Esophagus (tissue), 2 donors: ENCODE measurements around the gene MPZL2. TPM values are rescaled to one million over a fixed set of nuclear protein-coding genes. Genes with fewer than 3 reads are reported as not detected.
A peak's percentile ranks its signal among the peaks of the same experiment; 100 is the strongest.

Experiments used
- H3K27ac ChIP-seq, 2 donors: one replicate each; pipeline ENCODE4 v1.5.1; 2013; ENCODE audit warnings: low read depth in 2 of 2, mild to moderate bottlenecking in 2 of 2, inconsistent platforms in 1 of 2, low read length in 1 of 2, moderate library complexity in 1 of 2
- H3K27me3 ChIP-seq, 2 donors: one replicate each; pipeline ENCODE4 v1.6.1; 2013; ENCODE audit warnings: low read length in 2 of 2, control low read depth in 1 of 2, mild to moderate bottlenecking in 1 of 2; ENCODE audit not compliant: insufficient read depth in 2 of 2, control insufficient read depth in 1 of 2
- H3K36me3 ChIP-seq, 2 donors: one replicate each; pipeline ENCODE4 v1.6.1; 2013; ENCODE audit warnings: low read length in 1 of 2; ENCODE audit not compliant: control insufficient read depth in 2 of 2, insufficient read depth in 2 of 2
- H3K4me1 ChIP-seq, 2 donors: one replicate each; pipeline ENCODE4 v1.6.1; 2013; ENCODE audit warnings: low read length in 1 of 2; ENCODE audit not compliant: control insufficient read depth in 2 of 2, insufficient read depth in 2 of 2
- H3K4me3 ChIP-seq, 2 donors: one replicate each; pipeline ENCODE4 v1.5.1; 2013; ENCODE audit warnings: low read length in 2 of 2, mild to moderate bottlenecking in 2 of 2, low read depth in 1 of 2, moderate library complexity in 1 of 2
- H3K9me3 ChIP-seq, 2 donors: one replicate each; pipeline ENCODE4 v1.6.1; 2013; ENCODE audit warnings: mild to moderate bottlenecking in 2 of 2, low read depth in 1 of 2, low read length in 1 of 2, moderate library complexity in 1 of 2; ENCODE audit not compliant: control insufficient read depth in 2 of 2, insufficient read depth in 1 of 2
- WGBS, 2 donors: extraction: QIAGEN DNeasy Blood & Tissue Kit; methylation state at CpG; one replicate each; pipeline ENCODE4 v1.1.7; 2013; 5-methylcytosine and 5-hydroxymethylcytosine counted together
- polyA plus RNA-seq, 2 donors: library from polyadenylated mRNA; stranded (reverse); fragments of 200-250 nt; gene quantifications; one replicate each; pipeline ENCODE4 v1.2.3, GENCODE V29; 2013
- donor health status: healthy with polysubstance abuse.
- donor health status: Bipolar disorder and iron deficiency.

The MPZL2 gene
- polyA plus RNA-seq, 2 donors: 150 to 185 TPM

DNA sequence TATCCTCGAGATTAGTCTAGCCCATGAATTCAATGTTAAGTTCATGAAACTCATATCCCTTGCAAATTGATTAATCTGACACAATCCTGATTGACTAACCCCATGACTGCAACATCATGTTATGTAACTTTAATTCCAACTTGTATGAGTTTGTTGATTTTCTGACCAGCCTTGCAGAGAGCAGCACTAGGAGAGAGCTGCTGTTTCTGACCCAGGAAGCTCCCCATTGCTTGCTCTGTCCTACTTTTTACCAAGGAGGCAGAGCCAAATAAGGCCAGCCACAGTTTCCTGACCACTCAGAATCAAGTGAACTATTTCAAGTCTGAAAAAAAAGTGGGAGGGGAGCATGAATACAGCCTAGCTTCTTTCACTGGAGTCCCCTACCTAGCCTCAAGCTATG is 25.2 kb downstream of the MPZL2 start:
- Histone ChIP-seq H3K36me3 (no peaks in the 10 kb centered on the region), H3K4me1 (peaks cover 0 to 7% of the 10 kb centered on the region in 2 donors), H3K27me3 (no peaks in the 10 kb centered on the region), H3K4me3 (peak overlapping the region in 1 of 2 donors; percentile 19), H3K9me3 (no peaks in the 10 kb centered on the region), H3K27ac (peak overlapping the region; percentile 58 to 83)
- 79 to 89% methylated on average over 1 of the region's 1 CpG for WGBS, 2 donors

DNA sequence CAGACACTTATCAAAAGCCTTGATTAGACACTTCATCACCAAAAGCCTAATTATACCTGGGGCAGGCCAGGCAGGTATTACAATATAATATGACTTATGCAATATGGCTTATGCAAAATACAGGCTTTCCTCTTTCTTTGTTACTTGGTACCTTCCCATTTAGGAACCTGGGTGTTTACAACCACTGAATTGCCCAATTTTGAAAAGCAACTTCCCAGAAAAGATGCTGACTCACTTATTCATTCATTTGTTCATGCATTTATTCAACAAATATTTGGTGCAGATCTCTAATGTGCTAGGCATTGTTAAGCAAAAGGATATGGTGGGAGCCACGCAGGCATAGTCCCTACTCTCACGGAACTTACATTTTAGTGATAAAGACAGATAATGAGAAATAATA is 25.7 kb downstream of the MPZL2 start:
- no peaks in the 10 kb centered on the region for H3K27me3 ChIP-seq
- peak overlapping the region in 1 of 2 donors; percentile 19 for H3K4me3 ChIP-seq
- peak overlapping the region in 1 of 2 donors; percentile 83 for H3K27ac ChIP-seq
- WGBS, 2 donors: 87 to 90% methylated on average over 2 of the region's 2 CpGs
- H3K36me3 ChIP-seq: no peaks in the 10 kb centered on the region
- peaks cover 0 to 7% of the 10 kb centered on the region in 2 donors for H3K4me1 ChIP-seq
- no peaks in the 10 kb centered on the region for H3K9me3 ChIP-seq

DNA sequence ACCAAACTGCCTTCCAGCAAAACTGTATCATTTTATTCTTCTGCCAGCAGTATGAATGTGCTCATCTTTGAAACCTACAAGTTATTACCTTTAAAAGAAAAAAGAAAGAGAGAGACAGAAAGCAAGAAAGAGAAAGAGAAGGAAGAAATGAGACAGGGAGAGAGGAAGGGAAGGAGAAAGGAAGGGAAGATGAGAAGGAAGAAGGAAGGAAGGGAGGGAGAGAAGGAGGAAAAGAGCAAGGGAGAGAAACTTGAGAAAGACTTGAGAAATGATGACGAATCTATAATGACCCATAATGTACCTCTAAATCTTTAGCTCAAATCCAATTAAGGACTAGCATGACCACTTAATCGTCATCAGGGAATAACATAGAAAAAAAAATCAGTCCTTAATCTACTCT is 27.9 kb downstream of the MPZL2 start:
- Histone ChIP-seq H3K27me3 (no peaks in the 10 kb centered on the region), H3K36me3 (no peaks in the 10 kb centered on the region), H3K27ac (no peak overlapping the region), H3K4me3 (no peak overlapping the region), H3K9me3 (no peaks in the 10 kb centered on the region), H3K4me1 (peaks cover 0 to under 1% of the 10 kb centered on the region in 2 donors)
- 74% methylated on average over 2 of the region's 2 CpGs for WGBS, 2 donors

DNA sequence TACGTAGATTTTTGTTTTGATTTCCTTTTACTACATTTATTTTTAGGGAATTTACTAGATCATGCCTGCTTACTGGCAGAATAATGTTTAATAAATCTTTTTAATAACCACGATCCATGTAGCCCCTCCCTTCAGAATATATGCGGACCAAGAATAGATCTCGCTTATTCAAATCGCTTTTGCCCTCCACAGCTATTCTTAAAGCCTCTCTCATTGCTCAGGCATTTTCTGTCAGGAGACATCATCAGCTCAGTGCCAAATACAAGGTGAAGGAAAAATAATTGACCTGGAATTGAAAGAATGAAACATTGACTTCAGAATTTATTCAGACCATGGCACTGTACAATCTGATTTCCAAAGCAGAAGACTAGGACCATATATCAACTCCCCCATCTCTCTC is 29.3 kb downstream of the MPZL2 start:
- H3K27me3 ChIP-seq: no peaks in the 10 kb centered on the region
- H3K4me3 ChIP-seq: no peak overlapping the region
- H3K36me3 ChIP-seq: peaks cover 0 to under 1% of the 10 kb centered on the region in 2 donors
- H3K27ac ChIP-seq: no peak overlapping the region
- H3K9me3 ChIP-seq: no peaks in the 10 kb centered on the region
- 93 to 94% methylated on average over 5 of the region's 5 CpGs for WGBS, 2 donors
- no peaks in the 10 kb centered on the region for H3K4me1 ChIP-seq

DNA sequence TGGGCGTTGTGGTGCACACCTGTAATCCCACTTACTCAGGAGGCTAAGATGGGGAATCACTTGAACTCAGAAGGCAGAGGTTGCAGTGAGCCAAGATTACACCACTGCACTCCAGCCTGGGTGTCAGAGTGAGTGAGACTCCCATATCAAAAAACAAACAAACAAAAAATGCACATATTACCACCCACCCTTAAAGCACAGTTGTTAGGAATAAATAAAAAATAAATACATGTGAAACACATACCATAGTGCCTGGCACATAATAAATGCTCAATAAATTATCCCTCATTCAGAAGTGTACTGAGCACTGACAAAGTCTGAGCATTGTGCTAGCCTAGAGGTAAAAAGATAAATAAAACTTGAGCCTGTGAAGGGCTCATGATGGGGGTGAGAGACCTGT is 30.2 kb downstream of the MPZL2 start:
- 64 to 86% methylated on average over 1 of the region's 1 CpG for WGBS, 2 donors
- H3K27ac ChIP-seq: peak overlapping the region; percentile 55 to 71
- H3K4me1 ChIP-seq: no peaks in the 10 kb centered on the region
- H3K4me3 ChIP-seq: no peak overlapping the region
- peaks cover 0 to 2% of the 10 kb centered on the region in 2 donors for H3K36me3 ChIP-seq
- no peaks in the 10 kb centered on the region for H3K27me3 ChIP-seq
- no peaks in the 10 kb centered on the region for H3K9me3 ChIP-seq

DNA sequence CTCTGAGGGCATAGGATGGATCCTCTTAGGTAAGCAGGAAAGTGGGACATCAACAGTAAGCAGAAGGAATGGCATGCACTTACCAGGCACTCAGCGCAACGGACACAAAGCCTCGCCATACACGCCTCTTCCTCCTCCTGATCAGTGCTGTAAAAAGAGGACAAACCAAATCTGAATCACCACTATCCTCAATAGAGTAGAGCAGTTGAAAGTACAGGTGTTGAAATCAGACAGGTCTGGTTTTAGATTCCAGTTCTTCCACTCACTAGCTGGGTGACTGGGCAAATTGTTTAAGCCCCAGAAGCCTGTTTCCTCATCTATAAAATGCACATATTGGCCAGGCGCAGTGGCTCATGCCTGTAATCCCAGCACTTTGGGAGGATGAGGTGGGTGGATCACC is 30.7 kb downstream of the MPZL2 start:
- Histone ChIP-seq H3K36me3 (peaks cover 0 to 2% of the 10 kb centered on the region in 2 donors), H3K27ac (peak overlapping the region; percentile 77 to 92), H3K27me3 (no peaks in the 10 kb centered on the region), H3K9me3 (no peaks in the 10 kb centered on the region), H3K4me3 (no peak overlapping the region), H3K4me1 (no peaks in the 10 kb centered on the region)
- 67 to 83% methylated on average over 5 of the region's 5 CpGs for WGBS, 2 donors

DNA sequence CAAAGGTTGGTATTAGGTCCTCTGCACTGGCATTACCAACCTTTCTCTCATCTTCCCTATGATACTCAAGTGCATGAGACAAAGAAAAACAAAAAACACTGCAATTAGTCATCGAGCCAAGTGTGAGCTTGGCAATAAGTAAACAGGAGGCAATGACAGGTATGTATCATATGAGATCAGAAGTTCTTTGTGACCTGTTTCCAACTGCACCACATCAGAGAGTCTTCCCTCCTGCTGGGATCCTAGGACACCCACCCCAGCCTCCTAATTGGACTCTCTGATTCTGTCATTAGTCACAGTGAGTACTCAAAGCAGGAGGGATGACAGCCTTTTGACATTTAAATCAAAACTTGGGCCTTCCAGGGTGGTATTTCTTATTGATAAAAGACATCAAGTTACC is 31.4 kb downstream of the MPZL2 start:
- Histone ChIP-seq H3K36me3 (peaks cover 0 to 2% of the 10 kb centered on the region in 2 donors), H3K4me1 (no peaks in the 10 kb centered on the region), H3K27me3 (no peaks in the 10 kb centered on the region), H3K9me3 (no peaks in the 10 kb centered on the region), H3K4me3 (no peak overlapping the region), H3K27ac (peak overlapping the region; percentile 70 to 77)
- 42 to 57% methylated on average over 1 of the region's 1 CpG for WGBS, 2 donors

DNA sequence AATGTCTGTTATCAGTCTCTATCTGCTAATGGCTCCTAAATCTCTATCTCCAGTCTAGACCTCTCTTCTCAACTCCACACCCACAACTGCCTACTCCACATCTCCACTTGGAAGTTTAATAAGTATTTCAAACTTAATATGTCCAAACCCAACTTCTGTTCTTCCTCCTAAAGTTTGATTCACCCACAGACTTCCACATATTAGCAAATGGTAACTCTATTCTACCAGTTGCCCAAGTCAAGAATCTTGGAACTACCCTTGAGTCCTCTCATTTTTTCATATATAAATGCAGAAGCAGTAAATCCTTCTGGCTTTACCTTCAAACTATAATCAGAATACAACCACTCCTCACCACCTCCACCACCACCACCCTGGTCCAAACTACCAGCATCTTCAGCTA is 32.6 kb downstream of the MPZL2 start:
- Histone ChIP-seq H3K4me3 (no peak overlapping the region), H3K27ac (no peak overlapping the region), H3K9me3 (no peaks in the 10 kb centered on the region), H3K4me1 (no peaks in the 10 kb centered on the region), H3K27me3 (no peaks in the 10 kb centered on the region), H3K36me3 (peaks cover 0 to 2% of the 10 kb centered on the region in 2 donors)

DNA sequence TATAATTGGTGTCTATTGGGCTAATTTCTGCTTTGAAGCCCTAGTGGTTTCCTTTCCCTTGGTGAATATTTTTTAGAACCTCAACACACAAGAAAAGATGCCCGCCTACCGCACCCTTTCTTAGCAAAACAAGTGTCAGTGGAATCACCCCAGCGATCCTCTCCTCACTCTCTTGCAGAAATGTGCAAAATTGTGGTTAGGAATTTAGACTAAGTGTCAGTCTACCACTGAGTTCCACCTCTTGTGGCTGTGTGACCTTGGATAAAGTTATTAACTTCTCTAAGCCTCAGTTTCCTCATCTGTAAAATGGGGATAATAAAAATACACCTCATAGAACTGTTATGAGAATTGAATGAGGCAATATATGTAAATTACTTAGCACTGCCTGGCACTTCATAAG is 34.0 kb downstream of the MPZL2 start:
- Histone ChIP-seq H3K4me1 (no peaks in the 10 kb centered on the region), H3K4me3 (no peak overlapping the region), H3K27me3 (no peaks in the 10 kb centered on the region), H3K36me3 (peaks cover 0 to 2% of the 10 kb centered on the region in 2 donors), H3K27ac (peak overlapping the region in 1 of 2 donors; percentile 52), H3K9me3 (no peaks in the 10 kb centered on the region)
- WGBS, 2 donors: 85 to 90% methylated on average over 3 of the region's 3 CpGs

DNA sequence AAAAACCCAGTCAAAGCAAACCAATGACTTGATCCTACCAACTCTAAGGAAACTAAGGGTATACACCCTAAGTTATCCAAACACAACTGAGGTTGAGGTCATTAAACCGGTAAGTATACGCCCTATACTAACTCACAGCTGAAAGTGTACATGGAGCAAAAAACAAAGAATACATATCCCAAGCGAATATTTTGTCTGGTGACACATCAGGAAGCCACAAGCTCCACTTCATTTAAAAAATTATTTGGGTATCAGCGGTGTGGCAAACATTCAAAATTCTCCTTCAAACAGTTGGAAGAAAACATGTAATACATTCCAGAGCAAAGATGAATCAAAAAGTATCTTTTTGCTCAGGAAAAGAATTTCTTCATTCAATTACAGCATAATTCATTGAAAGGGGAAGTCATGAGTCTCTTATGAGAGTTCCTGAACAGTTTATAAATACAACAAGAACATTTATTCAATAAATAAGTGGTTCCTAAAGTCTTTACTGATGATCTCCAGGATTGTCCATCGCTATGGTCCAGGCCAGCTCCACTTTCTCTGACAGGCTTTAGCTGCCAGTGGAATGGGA is 34.7 kb downstream of the MPZL2 start:
- Histone ChIP-seq H3K36me3 (peaks cover 0 to 2% of the 10 kb centered on the region in 2 donors), H3K4me1 (no peaks in the 10 kb centered on the region), H3K27ac (peak overlapping the region; percentile 52 to 69), H3K4me3 (no peak overlapping the region), H3K9me3 (no peaks in the 10 kb centered on the region), H3K27me3 (no peaks in the 10 kb centered on the region)
- WGBS, 2 donors: 70 to 76% methylated on average over 5 of the region's 5 CpGs
